ENCODE measurements around the gene GLB1L.

The GLB1L gene

GRCh38 chr2:219252570-219252899 is 7.3 kb upstream of the GLB1L start:
- DNase-seq: peak; percentile 44

GRCh38 chr2:219252084-219252483 is 6.8 kb upstream of the GLB1L start:
- DNase-seq: no peak

GRCh38 chr2:219251656-219252055 is 6.4 kb upstream of the GLB1L start:
- no peak for DNase-seq

GRCh38 chr2:219250049-219250781 is 5.0 kb upstream of the GLB1L start:
- no peak for DNase-seq

- no peak for DNase-seq
These were observed 4.1 kb upstream of the GLB1L start for GRCh38 chr2:219249203-219249980.

GRCh38 chr2:219248845-219249202 is 3.6 kb upstream of the GLB1L start:
- DNase-seq: no peak

GRCh38 chr2:219247678-219248642 is 2.7 kb upstream of the GLB1L start:
- DNase-seq: no peak

- no peak for DNase-seq
These were observed 1.3 kb upstream of the GLB1L start for GRCh38 chr2:219246559-219246958.

- DNase-seq: no peak
These were observed 621 bp upstream of the GLB1L start for GRCh38 chr2:219245899-219246230.

GRCh38 chr2:219244789-219245147 is 476 bp downstream of the GLB1L start:
- no peak for DNase-seq

- DNase-seq: no peak
These were observed 1.9 kb downstream of the GLB1L start for GRCh38 chr2:219243291-219243761.

- DNase-seq: no peak
These were observed 10.9 kb downstream of the GLB1L start for GRCh38 chr2:219234331-219234730.

GRCh38 chr2:219230059-219230540 is 15.1 kb downstream of the GLB1L start:
- no peak for DNase-seq

GRCh38 chr2:219229305-219230058 is 15.8 kb downstream of the GLB1L start, which contains the start of the genes ANKZF1 and ATG9A:
Gene ANKZF1 (plus strand): TSS chr2:219229806. CDS start chr2:219230258, 452 bp downstream.
Gene ATG9A (minus strand): TSS chr2:219229636. CDS start chr2:219228024, 1,612 bp downstream.
- peak; percentile 99 for DNase-seq

- no peak for DNase-seq
These were observed 16.3 kb downstream of the GLB1L start for GRCh38 chr2:219228911-219229304.

GRCh38 chr2:219228041-219228910 is 17.0 kb downstream of the GLB1L start:
- DNase-seq: no peak

GRCh38 chr2:219225350-219225749 is 19.9 kb downstream of the GLB1L start:
- DNase-seq: no peak

- no peak for DNase-seq
These were observed 21.2 kb downstream of the GLB1L start for GRCh38 chr2:219223831-219224610.

- DNase-seq: no peak
These were observed 23.2 kb downstream of the GLB1L start for GRCh38 chr2:219221957-219222518.
